ENCODE data around the gene ZFX. TPM values are rescaled to one million over a fixed set of nuclear protein-coding genes. Genes with fewer than 3 reads are reported as not detected.

Gene ZFX
- total RNA-seq, 4 donors from 2014 or later: 19.2 to 88.0 (median 49.5) TPM

DNA sequence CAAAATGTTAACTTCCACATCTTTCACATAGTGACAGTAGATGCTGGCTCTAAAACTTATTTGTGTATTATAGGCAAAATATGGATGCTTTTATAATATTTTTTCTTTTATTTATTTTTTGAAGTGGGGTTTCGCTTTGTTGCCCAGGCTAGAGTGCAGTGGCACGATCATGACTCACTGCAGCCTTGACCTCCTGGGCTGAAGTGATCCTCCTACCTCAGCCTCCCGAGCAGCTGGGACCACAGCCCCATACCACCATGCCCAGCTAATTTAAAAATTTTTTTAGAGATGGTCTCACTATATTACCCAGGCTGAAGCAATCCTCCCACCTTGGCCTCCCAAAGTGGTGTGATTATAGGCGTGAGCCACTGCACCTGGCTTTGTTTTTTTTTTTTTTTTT is 48.6 kb downstream of the ZFX start:
- Histone ChIP-seq H3K9me3 (no peaks in the 10 kb centered on the region), H3K36me3 (peaks cover 0 to 1% (median 0%) of the 10 kb centered on the region in 3 donors), H3K4me1 (peaks cover 0 to 37% (median 3%) of the 10 kb centered on the region in 3 donors), H3K4me3 (no peak overlapping the region), H3K27ac (no peak overlapping the region), H3K27me3 (no peaks in the 10 kb centered on the region)
- intact Hi-C loops (cut with DNase I): no loop called here
- DNase-seq: no peak
- 90 to 94% methylated on average over 4 of the region's 4 CpGs for WGBS, 2 donors
- TF ChIP-seq, protein P1, sequence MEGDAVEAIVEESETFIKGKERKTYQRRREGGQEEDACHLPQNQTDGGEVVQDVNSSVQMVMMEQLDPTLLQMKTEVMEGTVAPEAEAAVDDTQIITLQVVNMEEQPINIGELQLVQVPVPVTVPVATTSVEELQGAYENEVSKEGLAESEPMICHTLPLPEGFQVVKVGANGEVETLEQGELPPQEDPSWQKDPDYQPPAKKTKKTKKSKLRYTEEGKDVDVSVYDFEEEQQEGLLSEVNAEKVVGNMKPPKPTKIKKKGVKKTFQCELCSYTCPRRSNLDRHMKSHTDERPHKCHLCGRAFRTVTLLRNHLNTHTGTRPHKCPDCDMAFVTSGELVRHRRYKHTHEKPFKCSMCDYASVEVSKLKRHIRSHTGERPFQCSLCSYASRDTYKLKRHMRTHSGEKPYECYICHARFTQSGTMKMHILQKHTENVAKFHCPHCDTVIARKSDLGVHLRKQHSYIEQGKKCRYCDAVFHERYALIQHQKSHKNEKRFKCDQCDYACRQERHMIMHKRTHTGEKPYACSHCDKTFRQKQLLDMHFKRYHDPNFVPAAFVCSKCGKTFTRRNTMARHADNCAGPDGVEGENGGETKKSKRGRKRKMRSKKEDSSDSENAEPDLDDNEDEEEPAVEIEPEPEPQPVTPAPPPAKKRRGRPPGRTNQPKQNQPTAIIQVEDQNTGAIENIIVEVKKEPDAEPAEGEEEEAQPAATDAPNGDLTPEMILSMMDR (IDR thresholded peaks at IDR 0.05): no peak
- TF ChIP-seq POLR2A (IDR thresholded peaks at IDR 0.05): no peak

DNA sequence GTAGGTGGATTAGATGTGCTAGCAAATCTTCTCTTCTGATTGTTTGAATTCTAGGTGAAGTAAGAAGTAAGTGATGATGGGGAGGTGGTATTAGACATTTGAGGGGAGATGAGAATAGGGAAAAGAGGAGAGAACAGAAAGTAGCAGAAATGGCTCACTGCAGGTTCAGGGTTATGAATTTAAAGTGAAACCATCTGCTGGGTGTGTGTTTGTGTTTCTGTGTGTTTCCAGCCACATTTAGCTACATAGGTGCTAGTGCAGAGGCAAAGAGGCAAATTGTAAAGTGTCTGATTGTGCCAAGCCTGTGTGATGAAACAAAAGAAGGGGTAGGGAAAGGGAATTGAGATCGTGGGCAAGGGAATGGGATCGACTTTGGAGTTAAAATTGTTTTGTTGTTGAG is 50.6 kb downstream of the ZFX start:
- peaks cover 0 to 39% (median 3%) of the 10 kb centered on the region in 3 donors for H3K4me1 ChIP-seq
- no peak overlapping the region for H3K27ac ChIP-seq
- intact Hi-C loops (cut with DNase I): no loop called here
- no peak for DNase-seq
- 52 to 55% methylated on average over 2 of the region's 2 CpGs for WGBS, 2 donors
- peaks cover 0 to 4% (median 0%) of the 10 kb centered on the region in 3 donors for H3K36me3 ChIP-seq
- H3K9me3 ChIP-seq: no peaks in the 10 kb centered on the region
- H3K27me3 ChIP-seq: no peaks in the 10 kb centered on the region
- no peak overlapping the region for H3K4me3 ChIP-seq
- TF ChIP-seq POLR2A (IDR thresholded peaks at IDR 0.05): no peak
- TF ChIP-seq, protein P1 (IDR thresholded peaks at IDR 0.05): no peak

GRCh38 chrX:24201216-24201615 is 51.7 kb downstream of the ZFX start:
- intact Hi-C loops (cut with DNase I): no loop called here
- TF ChIP-seq, protein P1 (IDR thresholded peaks at IDR 0.05): no peak
- no peak for TF ChIP-seq POLR2A (IDR thresholded peaks at IDR 0.05)
- no peak overlapping the region for H3K4me3 ChIP-seq
- H3K9me3 ChIP-seq: no peaks in the 10 kb centered on the region
- H3K27me3 ChIP-seq: no peaks in the 10 kb centered on the region
- H3K27ac ChIP-seq: no peak overlapping the region
- DNase-seq: no peak
- H3K36me3 ChIP-seq: peaks cover 0 to 4% (median 0%) of the 10 kb centered on the region in 3 donors
- WGBS, 2 donors: 62 to 67% methylated on average over 1 of the region's 1 CpG
- H3K4me1 ChIP-seq: peaks cover 0 to 44% (median 3%) of the 10 kb centered on the region in 3 donors

GRCh38 chrX:24202465-24203031 is 53.0 kb downstream of the ZFX start:
- TF ChIP-seq POLR2A (IDR thresholded peaks at IDR 0.05): no peak
- TF ChIP-seq, protein P1 (IDR thresholded peaks at IDR 0.05): no peak
- Histone ChIP-seq H3K27me3 (no peaks in the 10 kb centered on the region), H3K9me3 (no peaks in the 10 kb centered on the region), H3K27ac (no peak overlapping the region), H3K36me3 (peaks cover 0 to 6% (median 4%) of the 10 kb centered on the region in 3 donors), H3K4me3 (no peak overlapping the region), H3K4me1 (peaks cover 0 to 44% (median 3%) of the 10 kb centered on the region in 3 donors)
- DNase-seq: no peak
- WGBS, 2 donors: 83 to 89% methylated on average over 6 of the region's 6 CpGs
- intact Hi-C loops (cut with DNase I): no loop called here

GRCh38 chrX:24203072-24203808 is 53.7 kb downstream of the ZFX start:
- H3K27me3 ChIP-seq: no peaks in the 10 kb centered on the region
- no peaks in the 10 kb centered on the region for H3K9me3 ChIP-seq
- H3K4me1 ChIP-seq: peaks cover 0 to 44% (median 3%) of the 10 kb centered on the region in 3 donors
- intact Hi-C loops (cut with DNase I): no loop called here
- H3K36me3 ChIP-seq: peaks cover 0 to 13% (median 4%) of the 10 kb centered on the region in 3 donors
- no peak for DNase-seq
- no peak overlapping the region for H3K27ac ChIP-seq
- H3K4me3 ChIP-seq: no peak overlapping the region
- WGBS, 2 donors: 79 to 89% methylated on average over 6 to 11 of the region's 13 CpGs
- TF ChIP-seq POLR2A (IDR thresholded peaks at IDR 0.05): no peak
- TF ChIP-seq, protein P1 (IDR thresholded peaks at IDR 0.05): no peak
